Measurements from ENCODE around the gene NMU. TPM values are rescaled to one million over a fixed set of nuclear protein-coding genes. Genes with fewer than 3 reads are reported as not detected.

NMU gene
- total RNA-seq, 1 experiment from 2014 or later: 28.5 TPM

GRCh38 chr4:55604996-55605395 is 31.1 kb downstream of the NMU start:
- H3K27ac ChIP-seq (ENCODE audit: low read length): no peak overlapping the region
- H3K79me2 ChIP-seq (ENCODE audit: low read length): no peaks in the 10 kb centered on the region
- H3K36me3 ChIP-seq (ENCODE audit: low read depth, low read length): no peaks in the 10 kb centered on the region
- H3K4me3 ChIP-seq (ENCODE audit: low read length): no peak overlapping the region
- DNase-seq (no peak), ATAC-seq (no peak)
- peaks cover 8% of the 10 kb centered on the region for H3K4me1 ChIP-seq (ENCODE audit: insufficient read depth, low read length)
- intact Hi-C loops (cut with micrococcal nuclease): no loop called here
- TF ChIP-seq EZH2 (IDR thresholded peaks at IDR 0.05; ENCODE audit: low read length, unreplicated experiment) (no peak), EZH2phosphoT487 (IDR thresholded peaks at IDR 0.05; ENCODE audit: borderline replicate concordance, low read length) (no peak), CTCF (conservative IDR thresholded peaks at IDR 0.05; ENCODE audit: low read depth, low read length) (no peak)
- BruUV-seq (replicated peaks): no TSS peak
- H3K4me2 ChIP-seq (ENCODE audit: low read length): no peak overlapping the region
- H3F3A ChIP-seq (ENCODE audit: low read length, unreplicated experiment): no peaks in the 10 kb centered on the region
- no peak overlapping the region for H2AFZ ChIP-seq (ENCODE audit: low read length)
- H3K9me3 ChIP-seq (ENCODE audit: low read length): no peaks in the 10 kb centered on the region
- H3K9ac ChIP-seq (ENCODE audit: low read length): no peak overlapping the region
- H4K20me1 ChIP-seq (ENCODE audit: low read length): no peaks in the 10 kb centered on the region
- no peaks in the 10 kb centered on the region for H3K27me3 ChIP-seq (ENCODE audit: low read length)
- POLR2A ChIA-PET (ENCODE audit: unreplicated experiment): no interaction called here
- H3K9me2 ChIP-seq (replicated peaks; ENCODE audit: low read length): no peaks in the 10 kb centered on the region
- CTCF ChIA-PET: no interaction called here

- no peaks in the 10 kb centered on the region for H3K27me3 ChIP-seq (ENCODE audit: low read length)
- BruUV-seq (replicated peaks): no TSS peak
- H3K79me2 ChIP-seq (ENCODE audit: low read length): no peaks in the 10 kb centered on the region
- no peak overlapping the region for H2AFZ ChIP-seq (ENCODE audit: low read length)
- ATAC-seq (no peak), DNase-seq (no peak)
- no peaks in the 10 kb centered on the region for H3F3A ChIP-seq (ENCODE audit: low read length, unreplicated experiment)
- no peaks in the 10 kb centered on the region for H4K20me1 ChIP-seq (ENCODE audit: low read length)
- TF ChIP-seq CTCF (conservative IDR thresholded peaks at IDR 0.05; ENCODE audit: low read depth, low read length): no peak
- no peak for TF ChIP-seq EZH2phosphoT487 (IDR thresholded peaks at IDR 0.05; ENCODE audit: borderline replicate concordance, low read length)
- no peak for TF ChIP-seq EZH2 (IDR thresholded peaks at IDR 0.05; ENCODE audit: low read length, unreplicated experiment)
- no peaks in the 10 kb centered on the region for H3K36me3 ChIP-seq (ENCODE audit: low read depth, low read length)
- no peak overlapping the region for H3K27ac ChIP-seq (ENCODE audit: low read length)
- H3K9me3 ChIP-seq (ENCODE audit: low read length): no peaks in the 10 kb centered on the region
- no peaks in the 10 kb centered on the region for H3K4me1 ChIP-seq (ENCODE audit: insufficient read depth, low read length)
- H3K4me2 ChIP-seq (ENCODE audit: low read length): no peak overlapping the region
- H3K9me2 ChIP-seq (replicated peaks; ENCODE audit: low read length): no peaks in the 10 kb centered on the region
- CTCF ChIA-PET: no interaction called here
- intact Hi-C loops (cut with micrococcal nuclease): no loop called here
- no peak overlapping the region for H3K4me3 ChIP-seq (ENCODE audit: low read length)
- H3K9ac ChIP-seq (ENCODE audit: low read length): no peak overlapping the region
- POLR2A ChIA-PET (ENCODE audit: unreplicated experiment): no interaction called here
Observed at GRCh38 chr4:55600640-55601039, 35.5 kb downstream of the NMU start.

GRCh38 chr4:55598641-55599040 is 37.5 kb downstream of the NMU start:
- no peaks in the 10 kb centered on the region for H3K79me2 ChIP-seq (ENCODE audit: low read length)
- ChIA-PET CTCF (no interaction called here), POLR2A (ENCODE audit: unreplicated experiment) (interaction anchor here (0.6 kb wide), 1 partner anchor 135 kb away, joined by 8 read pairs; no protein-coding TSS in a partner anchor)
- H3F3A ChIP-seq (ENCODE audit: low read length, unreplicated experiment): no peaks in the 10 kb centered on the region
- no peak overlapping the region for H2AFZ ChIP-seq (ENCODE audit: low read length)
- H3K4me2 ChIP-seq (ENCODE audit: low read length): no peak overlapping the region
- H3K27me3 ChIP-seq (ENCODE audit: low read length): no peaks in the 10 kb centered on the region
- H3K27ac ChIP-seq (ENCODE audit: low read length): no peak overlapping the region
- no peaks in the 10 kb centered on the region for H3K4me1 ChIP-seq (ENCODE audit: insufficient read depth, low read length)
- no TSS peak for BruUV-seq (replicated peaks)
- no peak for TF ChIP-seq EZH2phosphoT487 (IDR thresholded peaks at IDR 0.05; ENCODE audit: borderline replicate concordance, low read length)
- TF ChIP-seq CTCF (conservative IDR thresholded peaks at IDR 0.05; ENCODE audit: low read depth, low read length): no peak
- no peak for TF ChIP-seq EZH2 (IDR thresholded peaks at IDR 0.05; ENCODE audit: low read length, unreplicated experiment)
- H4K20me1 ChIP-seq (ENCODE audit: low read length): no peaks in the 10 kb centered on the region
- ATAC-seq (no peak), DNase-seq (no peak)
- H3K4me3 ChIP-seq (ENCODE audit: low read length): no peak overlapping the region
- no peaks in the 10 kb centered on the region for H3K9me2 ChIP-seq (replicated peaks; ENCODE audit: low read length)
- H3K36me3 ChIP-seq (ENCODE audit: low read depth, low read length): no peaks in the 10 kb centered on the region
- intact Hi-C loops (cut with micrococcal nuclease): no loop called here
- H3K9ac ChIP-seq (ENCODE audit: low read length): no peak overlapping the region
- H3K9me3 ChIP-seq (ENCODE audit: low read length): no peaks in the 10 kb centered on the region
